Measurements from ENCODE around the gene ANKRD29. TPM values are rescaled to one million over a fixed set of nuclear protein-coding genes. Genes with fewer than 3 reads are reported as not detected.
"Not testable (repeated sequence)": the region's sequence is repeated elsewhere in the genome, so short reads cannot be mapped to it uniquely, and the experiment has no call there.

Gene ANKRD29
- total and polyA plus RNA-seq, 12 donors: 5.3 to 24.9 (median 9.7) TPM

GRCh38 chr18:23565916-23566547 is 96.7 kb downstream of the ANKRD29 start:
- Histone ChIP-seq H3K27me3 (no peaks in the 10 kb centered on the region), H3K27ac (peak overlapping the region in 2 of 5 donors; percentile 23 to 43), H3K36me3 (replicated peaks in 1 of 2) (peaks cover 0 to 66% of the 10 kb centered on the region in 2 donors), H3K9me3 (replicated peaks in 1 of 3) (no peaks in the 10 kb centered on the region), H3K4me3 (no peak overlapping the region), H3K4me1 (replicated peaks in 1 of 2) (peaks cover 0 to 6% of the 10 kb centered on the region in 2 donors)
- TF ChIP-seq CTCF (IDR thresholded peaks at IDR 0.05): no peak
- no peak for TF ChIP-seq POLR2A (IDR thresholded peaks at IDR 0.05)
- peak in 1 of 7 donors; percentile 55 for DNase-seq
- intact Hi-C loops (cut with DNase I): no loop called here
- WGBS, 4 donors: 64 to 73% (median 68%) methylated on average over 3 of the region's 3 CpGs

- Histone ChIP-seq H3K4me1 (replicated peaks in 1 of 2) (no peaks in the 10 kb centered on the region), H3K4me3 (no peak overlapping the region), H3K9me3 (replicated peaks in 1 of 3) (no peaks in the 10 kb centered on the region), H3K36me3 (replicated peaks in 1 of 2) (peaks cover 0 to 63% of the 10 kb centered on the region in 2 donors), H3K27me3 (no peaks in the 10 kb centered on the region), H3K27ac (no peak overlapping the region)
- no peak for DNase-seq
- WGBS, 4 donors: 94 to 100% (median 96%) methylated on average over 2 of the region's 2 CpGs
- TF ChIP-seq CTCF (IDR thresholded peaks at IDR 0.05) (no peak), POLR2A (IDR thresholded peaks at IDR 0.05) (no peak)
- intact Hi-C loops (cut with DNase I): no loop called here
These were observed 99.2 kb downstream of the ANKRD29 start for GRCh38 chr18:23563377-23564043.

DNA sequence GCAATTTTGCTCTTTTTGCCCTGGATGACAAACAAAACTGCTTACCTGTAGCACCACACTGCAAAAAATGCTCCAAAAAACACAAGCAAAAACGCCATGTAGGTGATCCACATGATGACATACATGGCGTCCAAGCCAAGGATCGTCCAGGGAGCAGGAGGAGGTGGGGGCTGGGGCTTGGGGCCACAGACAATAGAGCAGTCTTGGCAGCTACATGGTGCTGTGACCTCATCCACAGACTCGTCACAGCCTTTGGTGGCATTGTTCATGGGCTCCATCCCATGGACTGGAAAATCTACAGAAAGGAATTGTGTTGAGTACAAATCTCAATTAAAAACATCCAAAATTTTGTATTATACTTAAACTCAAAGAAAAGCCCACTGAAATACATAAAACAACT is 102.5 kb downstream of the ANKRD29 start:
- intact Hi-C loops (cut with DNase I): no loop called here
- WGBS, 4 donors: 83 to 88% (median 86%) methylated on average over 4 of the region's 4 CpGs
- Histone ChIP-seq H3K4me1 (replicated peaks in 1 of 2) (no peaks in the 10 kb centered on the region), H3K36me3 (replicated peaks in 1 of 2) (peaks cover 0 to 61% of the 10 kb centered on the region in 2 donors), H3K9me3 (replicated peaks in 1 of 3) (no peaks in the 10 kb centered on the region), H3K4me3 (no peak overlapping the region), H3K27ac (no peak overlapping the region), H3K27me3 (no peaks in the 10 kb centered on the region)
- no peak for TF ChIP-seq POLR2A (IDR thresholded peaks at IDR 0.05)
- TF ChIP-seq CTCF (IDR thresholded peaks at IDR 0.05): no peak
- DNase-seq: no peak

DNA sequence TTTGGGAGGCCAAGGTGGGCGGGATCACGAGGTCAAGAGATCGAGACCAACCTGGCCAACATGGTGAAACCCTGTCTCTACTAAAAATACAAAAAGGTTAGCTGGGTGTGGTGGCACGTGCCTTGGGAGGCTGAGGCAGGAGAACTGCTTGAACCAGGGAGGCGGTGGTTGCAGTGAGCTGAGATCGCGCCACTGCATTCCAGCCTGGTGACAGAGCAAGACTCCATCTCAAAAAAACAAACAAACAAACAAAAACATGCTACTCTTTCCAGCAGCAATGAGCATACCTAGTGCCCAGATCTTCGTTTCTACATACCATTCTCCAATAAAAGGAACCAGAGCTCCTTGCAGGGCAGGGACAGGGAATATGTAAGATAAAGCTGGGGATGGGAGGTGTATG is 105.2 kb downstream of the ANKRD29 start:
- H3K9me3 ChIP-seq (replicated peaks in 1 of 3); H3K27ac ChIP-seq; DNase-seq; H3K4me3 ChIP-seq; H3K27me3 ChIP-seq; intact Hi-C loops (cut with DNase I); H3K4me1 ChIP-seq (replicated peaks in 1 of 2): not testable (repeated sequence)
- WGBS, 4 donors: 92 to 99% (median 96%) methylated on average over 8 of the region's 8 CpGs
- H3K36me3 ChIP-seq (replicated peaks in 1 of 2): peaks cover 0 to 78% of the 10 kb centered on the region in 2 donors

Measured in adrenal gland (tissue), 12 donors.